Measurements from ENCODE around the gene AKAP12.

AKAP12 gene

GRCh38 chr6:151390851-151391470 is 151.2 kb downstream of the AKAP12 start:
- H3K4me3 ChIP-seq (ENCODE audit: low read depth, low read length) = peak overlapping the region; percentile 90
- DNase-seq (ENCODE audit: low read depth) = peak; percentile 28

GRCh38 chr6:151391471-151392413 is 152.0 kb downstream of the AKAP12 start, which contains the start of gene ZBTB2:
Gene ZBTB2, minus strand, starts transcription at chr6:151391559. Its CDS starts 17,922 bp downstream, at chr6:151373637.
- peak; percentile 33 for DNase-seq (ENCODE audit: low read depth)
- H3K4me3 ChIP-seq (ENCODE audit: low read depth, low read length) = peak within 1 kb of the TSS; percentile 90

GRCh38 chr6:151392427-151392826 is 152.7 kb downstream of the AKAP12 start:
- peak overlapping the region; percentile 90 for H3K4me3 ChIP-seq (ENCODE audit: low read depth, low read length)
- DNase-seq (ENCODE audit: low read depth) = no peak

- H3K4me3 ChIP-seq (ENCODE audit: low read depth, low read length) = no peak overlapping the region
- DNase-seq (ENCODE audit: low read depth) = no peak
These were observed 153.6 kb downstream of the AKAP12 start for GRCh38 chr6:151393410-151393809.

GRCh38 chr6:151399679-151400078 is 159.9 kb downstream of the AKAP12 start:
- DNase-seq (ENCODE audit: low read depth) = no peak
- no peak overlapping the region for H3K4me3 ChIP-seq (ENCODE audit: low read depth, low read length)

GRCh38 chr6:151400473-151400872 is 160.7 kb downstream of the AKAP12 start:
- H3K4me3 ChIP-seq (ENCODE audit: low read depth, low read length) = no peak overlapping the region
- no peak for DNase-seq (ENCODE audit: low read depth)

- no peak for DNase-seq (ENCODE audit: low read depth)
These were observed 162.5 kb downstream of the AKAP12 start for GRCh38 chr6:151402228-151402627.

GRCh38 chr6:151403919-151404308 is 164.1 kb downstream of the AKAP12 start:
- no peak for DNase-seq (ENCODE audit: low read depth)

More at GRCh38 chr6:151402228-151402627, 162.5 kb downstream of the AKAP12 start:
- H3K4me3 ChIP-seq (ENCODE audit: low read depth, low read length) = no peak overlapping the region

More at GRCh38 chr6:151403919-151404308, 164.1 kb downstream of the AKAP12 start:
- H3K4me3 ChIP-seq (ENCODE audit: low read depth, low read length) = no peak overlapping the region

Measured in skeletal muscle cell (primary cell).